Loucy (cell line): ENCODE measurements around the gene LPO.

Experiments
- EZH2phosphoT487 ChIP-seq: fragments of 200-600 bp; IDR thresholded peaks from 2 replicates; pipeline ENCODE4 v1.6.1; 2018; ENCODE audit warnings: antibody characterized with exemption, mild to moderate bottlenecking, moderate library complexity, borderline replicate concordance
- TF ChIP-seq, protein P1 (sequence below): fragments of 200-600 bp; sonication (generic); conservative IDR thresholded peaks from 2 replicates; pipeline ENCODE4 v1.5.1; 2014; ENCODE audit warnings: mild to moderate bottlenecking, antibody characterized with exemption, low read length

- TF ChIP-seq, protein P1, sequence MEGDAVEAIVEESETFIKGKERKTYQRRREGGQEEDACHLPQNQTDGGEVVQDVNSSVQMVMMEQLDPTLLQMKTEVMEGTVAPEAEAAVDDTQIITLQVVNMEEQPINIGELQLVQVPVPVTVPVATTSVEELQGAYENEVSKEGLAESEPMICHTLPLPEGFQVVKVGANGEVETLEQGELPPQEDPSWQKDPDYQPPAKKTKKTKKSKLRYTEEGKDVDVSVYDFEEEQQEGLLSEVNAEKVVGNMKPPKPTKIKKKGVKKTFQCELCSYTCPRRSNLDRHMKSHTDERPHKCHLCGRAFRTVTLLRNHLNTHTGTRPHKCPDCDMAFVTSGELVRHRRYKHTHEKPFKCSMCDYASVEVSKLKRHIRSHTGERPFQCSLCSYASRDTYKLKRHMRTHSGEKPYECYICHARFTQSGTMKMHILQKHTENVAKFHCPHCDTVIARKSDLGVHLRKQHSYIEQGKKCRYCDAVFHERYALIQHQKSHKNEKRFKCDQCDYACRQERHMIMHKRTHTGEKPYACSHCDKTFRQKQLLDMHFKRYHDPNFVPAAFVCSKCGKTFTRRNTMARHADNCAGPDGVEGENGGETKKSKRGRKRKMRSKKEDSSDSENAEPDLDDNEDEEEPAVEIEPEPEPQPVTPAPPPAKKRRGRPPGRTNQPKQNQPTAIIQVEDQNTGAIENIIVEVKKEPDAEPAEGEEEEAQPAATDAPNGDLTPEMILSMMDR, result no peak
- TF ChIP-seq EZH2phosphoT487, result no peak
These were observed 35.2 kb downstream of the LPO start for GRCh38 chr17:58273453-58274104.
